Astrocyte of the spinal cord (primary cell): ENCODE data around the gene CLIC1.
A peak's percentile ranks its signal among the peaks of the same experiment; 100 is the strongest.

Experiments used
- DNase-seq: peaks from one replicate; pipeline ENCODE4 v3.0.0; 2011; ENCODE audit warnings: low read depth, low spot score
- H3K4me3 ChIP-seq: 2 replicates; pipeline ENCODE4 v1.5.1; 2011; ENCODE audit warnings: low read depth, mild to moderate bottlenecking, low read length, moderate library complexity
- in situ Hi-C: cut with HindIII; loops from 2 replicates; pipeline ENCODE4 v1.10.0; 2017; ENCODE audit warnings: low sequenced_read_pairs
- TF ChIP-seq, protein P1 (sequence below): IDR thresholded peaks from 2 replicates; pipeline ENCODE4 v1.5.1; 2012; ENCODE audit warnings: low read depth, mild to moderate bottlenecking, low read length, inconsistent platforms

The CLIC1 gene

DNA sequence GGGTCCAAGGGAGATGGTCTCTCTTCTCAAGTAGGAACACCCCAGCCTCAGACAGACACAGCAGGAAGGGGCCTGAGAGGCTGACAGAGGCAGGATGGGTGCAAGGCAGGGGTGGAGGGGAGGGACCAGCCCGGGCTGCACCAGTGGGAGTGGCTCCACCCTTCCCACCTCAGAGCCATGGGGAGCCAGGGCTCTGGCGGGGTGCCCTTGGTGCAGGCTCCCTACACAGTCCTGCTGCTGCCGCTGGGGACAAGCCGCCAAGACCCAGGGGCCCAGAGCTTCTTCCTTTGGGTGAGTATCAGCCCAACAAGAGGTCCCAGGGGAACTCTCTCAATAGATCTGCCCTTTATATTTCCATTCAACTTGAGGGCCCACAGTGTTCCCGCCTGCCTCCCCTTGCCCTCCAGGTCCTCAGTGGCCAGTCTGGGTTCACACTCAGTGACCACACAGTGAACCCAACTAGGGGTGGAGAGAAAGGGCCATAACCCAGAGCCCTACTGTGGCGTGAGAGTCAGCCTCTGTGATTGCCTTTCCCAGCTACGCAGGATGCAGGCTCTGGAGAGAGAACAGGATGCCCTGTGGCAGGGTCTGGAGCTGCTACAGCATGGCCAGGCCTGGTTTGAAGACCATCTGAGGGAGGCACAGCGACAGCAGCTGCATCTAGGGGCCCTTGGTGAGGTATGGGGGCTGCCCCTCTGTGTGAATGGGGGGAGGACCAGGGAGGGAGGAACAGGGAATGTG is 26.7 kb upstream of the CLIC1 start:
- TF ChIP-seq, protein P1, sequence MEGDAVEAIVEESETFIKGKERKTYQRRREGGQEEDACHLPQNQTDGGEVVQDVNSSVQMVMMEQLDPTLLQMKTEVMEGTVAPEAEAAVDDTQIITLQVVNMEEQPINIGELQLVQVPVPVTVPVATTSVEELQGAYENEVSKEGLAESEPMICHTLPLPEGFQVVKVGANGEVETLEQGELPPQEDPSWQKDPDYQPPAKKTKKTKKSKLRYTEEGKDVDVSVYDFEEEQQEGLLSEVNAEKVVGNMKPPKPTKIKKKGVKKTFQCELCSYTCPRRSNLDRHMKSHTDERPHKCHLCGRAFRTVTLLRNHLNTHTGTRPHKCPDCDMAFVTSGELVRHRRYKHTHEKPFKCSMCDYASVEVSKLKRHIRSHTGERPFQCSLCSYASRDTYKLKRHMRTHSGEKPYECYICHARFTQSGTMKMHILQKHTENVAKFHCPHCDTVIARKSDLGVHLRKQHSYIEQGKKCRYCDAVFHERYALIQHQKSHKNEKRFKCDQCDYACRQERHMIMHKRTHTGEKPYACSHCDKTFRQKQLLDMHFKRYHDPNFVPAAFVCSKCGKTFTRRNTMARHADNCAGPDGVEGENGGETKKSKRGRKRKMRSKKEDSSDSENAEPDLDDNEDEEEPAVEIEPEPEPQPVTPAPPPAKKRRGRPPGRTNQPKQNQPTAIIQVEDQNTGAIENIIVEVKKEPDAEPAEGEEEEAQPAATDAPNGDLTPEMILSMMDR: no peak
- DNase-seq: no peak
- no peak overlapping the region for H3K4me3 ChIP-seq
- in situ Hi-C loops: no loop called here

DNA sequence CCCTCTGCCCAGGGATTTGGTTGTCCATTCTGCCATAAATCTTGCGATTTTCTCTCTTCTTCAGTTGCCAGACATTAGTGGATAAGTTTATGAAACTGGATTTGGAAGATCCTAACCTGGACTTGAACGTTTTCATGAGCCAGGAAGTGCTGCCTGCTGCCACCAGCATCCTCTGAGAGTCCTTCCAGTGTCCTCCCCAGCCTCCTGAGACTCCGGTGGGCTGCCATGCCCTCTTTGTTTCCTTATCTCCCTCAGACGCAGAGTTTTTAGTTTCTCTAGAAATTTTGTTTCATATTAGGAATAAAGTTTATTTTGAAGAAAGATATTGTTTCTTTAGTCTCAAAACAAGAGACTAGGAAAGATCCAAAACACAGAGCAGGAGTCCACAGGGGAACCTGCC is 26.0 kb upstream of the CLIC1 start, which contains the start of gene SAPCD1:
Gene SAPCD1 (plus strand): TSS at position 301 of the 400 bp plus-strand sequence. CDS start 399 bp downstream, outside the sequence.
- no peak within 1 kb of the TSS for H3K4me3 ChIP-seq
- in situ Hi-C loops: no loop called here
- TF ChIP-seq, protein P1: no peak
- no peak for DNase-seq

DNA sequence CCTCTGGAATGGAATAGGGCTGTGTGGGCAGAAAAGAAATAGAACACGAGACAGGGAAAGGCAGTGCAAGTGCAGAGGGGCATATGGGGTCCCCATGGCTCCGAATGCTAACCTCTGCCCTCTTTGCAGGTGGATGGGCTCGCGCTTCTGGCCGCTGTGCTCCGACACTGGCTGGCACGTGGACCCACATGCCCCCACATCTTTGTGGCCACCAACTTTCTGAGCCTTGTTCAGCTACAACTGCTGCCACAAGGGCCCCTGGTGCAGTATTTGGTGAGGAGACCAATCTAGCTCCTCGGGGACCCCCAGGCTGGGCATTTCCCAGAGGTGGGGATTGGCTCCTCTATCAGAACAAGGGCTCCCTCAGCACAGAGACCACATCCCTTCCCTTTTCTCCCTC is 25.0 kb upstream of the CLIC1 start:
- TF ChIP-seq, protein P1: no peak
- DNase-seq: no peak
- no peak overlapping the region for H3K4me3 ChIP-seq
- in situ Hi-C loops: no loop called here

- in situ Hi-C loops: no loop called here
- TF ChIP-seq, protein P1: no peak
- no peak for DNase-seq
- H3K4me3 ChIP-seq: no peak overlapping the region
Observed at GRCh38 chr6:31760790-31761189, 24.5 kb upstream of the CLIC1 start.

- TF ChIP-seq, protein P1: no peak
- in situ Hi-C loops: no loop called here
- DNase-seq: no peak
- no peak overlapping the region for H3K4me3 ChIP-seq
Observed at GRCh38 chr6:31758281-31758680, 22.0 kb upstream of the CLIC1 start.

GRCh38 chr6:31752739-31753319 is 16.5 kb upstream of the CLIC1 start:
- DNase-seq: peak; percentile 79
- no peak overlapping the region for H3K4me3 ChIP-seq
- in situ Hi-C loops: no loop called here
- TF ChIP-seq, protein P1: no peak
